GM12891 (cell line): ENCODE data around the gene PABPN1L.

ENCODE experiments used
- POLR2A ChIP-seq: IDR thresholded peaks from 2 replicates; pipeline ENCODE4 v1.6.1; 2011; ENCODE audit warnings: low read depth, low read length, control low read depth
- POLR2AphosphoS5 ChIP-seq: IDR thresholded peaks from 2 replicates; pipeline ENCODE4 v1.6.1; 2011; ENCODE audit warnings: low read depth, low read length, control low read depth
- SPI1 ChIP-seq: IDR thresholded peaks from 2 replicates; pipeline ENCODE4 v1.6.1; 2011; ENCODE audit warnings: low read depth, low read length, control low read depth
- TAF1 ChIP-seq: IDR thresholded peaks from 2 replicates; pipeline ENCODE4 v1.6.1; 2011; ENCODE audit warnings: low read depth, low read length, control low read depth

DNA sequence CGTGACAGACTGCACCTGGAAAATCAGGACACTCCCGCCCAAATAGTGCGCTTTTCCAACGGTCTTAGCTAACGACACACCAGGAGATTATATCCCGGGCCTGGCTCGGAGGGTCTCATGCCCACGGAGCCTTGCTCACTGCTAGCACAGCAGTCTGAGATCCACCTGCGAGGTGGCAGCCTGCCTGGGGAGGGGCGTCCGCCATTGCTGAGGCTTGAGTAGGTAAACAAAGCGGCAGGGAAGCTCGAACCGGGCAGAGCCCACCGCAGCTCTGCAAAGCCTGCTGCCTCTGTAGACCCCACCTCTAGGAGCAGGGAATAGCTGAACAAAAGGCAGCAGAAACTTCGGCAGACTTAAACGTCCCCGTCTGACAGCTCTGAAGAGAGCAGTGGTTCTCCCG, 14.8 kb downstream of the PABPN1L start:
- TF ChIP-seq TAF1 (no peak), POLR2A (no peak), POLR2AphosphoS5 (no peak), SPI1 (no peak)
